HCT116 (cell line): ENCODE results near the gene DENND4B. TPM values are rescaled to one million over a fixed set of nuclear protein-coding genes. Genes with fewer than 3 reads are reported as not detected.

ENCODE experiments used
- ATAC-seq: fragments of 200-7000 bp; cut with Tn5 transposase; 2 replicates; pipeline ENCODE4 v1.9.1; 2020; ENCODE audit warnings: mild to moderate bottlenecking, moderate library complexity
- BruUV-seq: library from RNA; stranded (reverse); fragments of 400-500 nt; replicated peaks from 2 replicates; lab custom pipeline; 2021; lab: Mats Ljungman, UMichigan
- CTCF ChIA-PET: fragments of 300-600 bp; sonication (Branson Sonifier 250); formaldehyde crosslinking; loops from one replicate; lab custom pipeline; 2021; ENCODE audit warnings: antibody characterized with exemption; lab: Charles Lee
- POLR2A ChIA-PET: fragments of 300-600, 350-600 bp; sonication (Branson Sonifier 250); formaldehyde crosslinking; loops from one replicate; lab custom pipeline; 2021; ENCODE audit warnings: antibody characterized with exemption; lab: Charles Lee
- RAD21 ChIA-PET, 2 experiments: fragments of 300-600 bp; sonication (Branson Sonifier 250); formaldehyde crosslinking; loops; one replicate each; lab custom pipeline; 2023; ENCODE audit warnings: low total read pairs in 2 of 2; ENCODE audit not compliant: uncharacterized antibody in 2 of 2, unreplicated experiment in 2 of 2, low non-redundant PET in 1 of 2; lab: Charles Lee
- DNase-seq: peaks from one replicate; pipeline ENCODE4 v3.0.0-alpha.2; 2010; ENCODE audit warnings: low read depth, low spot score
- H2AFZ ChIP-seq: fragments of 200-600 bp; shearing (Covaris generic), sonication (generic); 2 replicates; pipeline ENCODE4 v1.6.1; 2017; ENCODE audit warnings: low read depth, mixed run types, mixed read lengths, antibody characterized with exemption, low read length; ENCODE audit not compliant: poor library complexity, severe bottlenecking
- H3K27ac ChIP-seq: 2 replicates; pipeline ENCODE4 v1.5.1; 2012; ENCODE audit warnings: low read depth, low read length
- H3K27me3 ChIP-seq: fragments of 200-600 bp; sonication (generic); 2 replicates; pipeline ENCODE4 v1.6.1; 2016; ENCODE audit warnings: mixed run types, low read length, mixed read lengths; ENCODE audit not compliant: insufficient read depth
- H3K36me3 ChIP-seq, 2 experiments: fragments of 200-500 bp in 1 of 2; fragments of 200-600 bp in 1 of 2; sonication (Bioruptor generic) in 1 of 2; sonication (generic) in 1 of 2; 2 replicates each; pipeline versions ENCODE4 v1.5.1 to v1.6.1; 2014 to 2016; ENCODE audit warnings: low read length in 2 of 2, inconsistent platforms in 1 of 2, mixed read lengths in 1 of 2, mixed run types in 1 of 2; ENCODE audit not compliant: insufficient read depth in 2 of 2, control insufficient read depth in 1 of 2
- H3K4me1 ChIP-seq, 2 experiments: fragments of 200-600 bp in 1 of 2; sonication (generic) in 1 of 2; 2 replicates each; pipeline versions ENCODE4 v1.5.1 to v1.6.1; 2012 to 2017; ENCODE audit warnings: low read length in 2 of 2, inconsistent platforms in 1 of 2, mild to moderate bottlenecking in 1 of 2, mixed read lengths in 1 of 2, mixed run types in 1 of 2, moderate library complexity in 1 of 2; ENCODE audit not compliant: insufficient read depth in 2 of 2, control insufficient read depth in 1 of 2
- H3K4me2 ChIP-seq: fragments of 200-600 bp; sonication (generic); 2 replicates; pipeline ENCODE4 v1.6.1; 2017; ENCODE audit warnings: mixed run types, low read length, mixed read lengths
- H3K4me3 ChIP-seq, 2 experiments: fragments of 200-600 bp in 1 of 2; sonication (generic) in 1 of 2; replicated peaks in 1 of 2; 2 replicates each; pipeline ENCODE4 v1.5.1; 2011 to 2016; ENCODE audit warnings: low read length in 2 of 2, control low read depth in 1 of 2, low read depth in 1 of 2, mild to moderate bottlenecking in 1 of 2, mixed read lengths in 1 of 2, mixed run types in 1 of 2
- H3K79me2 ChIP-seq: fragments of 200-600 bp; sonication (generic); 2 replicates; pipeline ENCODE4 v1.6.1; 2017; ENCODE audit warnings: mild to moderate bottlenecking, mixed run types, low read length, moderate library complexity, mixed read lengths; ENCODE audit not compliant: insufficient read depth
- H3K9ac ChIP-seq: fragments of 200-600 bp; sonication (generic); 2 replicates; pipeline ENCODE4 v1.6.1; 2016; ENCODE audit warnings: low read length, mixed read lengths
- H3K9me2 ChIP-seq: fragments of 200-600 bp; sonication (generic), shearing (Covaris generic); 2 replicates; pipeline ENCODE4 v1.6.1; 2017; ENCODE audit warnings: mixed run types, mild to moderate bottlenecking, moderate library complexity; ENCODE audit not compliant: insufficient read depth
- H3K9me3 ChIP-seq, 2 experiments: fragments of 200-500 bp in 1 of 2; fragments of 200-600 bp in 1 of 2; sonication (Bioruptor generic) in 1 of 2; sonication (generic) in 1 of 2; 2 replicates each; pipeline ENCODE4 v1.6.1; 2014 to 2017; ENCODE audit warnings: low read length in 2 of 2, mixed read lengths in 2 of 2, inconsistent platforms in 1 of 2, low read depth in 1 of 2, mild to moderate bottlenecking in 1 of 2, mixed run types in 1 of 2, moderate library complexity in 1 of 2; ENCODE audit not compliant: control insufficient read depth in 1 of 2, insufficient read depth in 1 of 2
- H4K20me1 ChIP-seq: fragments of 200-600 bp; sonication (generic), shearing (Covaris generic); 2 replicates; pipeline ENCODE4 v1.6.1; 2017; ENCODE audit warnings: mixed run types, mild to moderate bottlenecking, moderate library complexity; ENCODE audit not compliant: insufficient read depth
- CEBPB ChIP-seq: IDR thresholded peaks from 2 replicates; pipeline ENCODE4 v1.6.1; 2012; ENCODE audit warnings: low read depth
- EGR1 ChIP-seq: IDR thresholded peaks from 2 replicates; pipeline ENCODE4 v1.6.1; 2012; ENCODE audit warnings: low read depth
- ELF1 ChIP-seq: IDR thresholded peaks from 2 replicates; pipeline ENCODE4 v1.6.1; 2012; ENCODE audit warnings: low read depth, borderline replicate concordance
- EZH2 ChIP-seq: fragments of 200-600 bp; sonication (generic); IDR thresholded peaks from 2 replicates; pipeline ENCODE4 v1.6.1; 2017; ENCODE audit warnings: antibody characterized with exemption, mixed run types
- EZH2phosphoT487 ChIP-seq: fragments of 200-600 bp; IDR thresholded peaks from 2 replicates; pipeline ENCODE4 v1.6.1; 2018; ENCODE audit warnings: antibody characterized with exemption, borderline replicate concordance
- RAD21 ChIP-seq: IDR thresholded peaks from 2 replicates; pipeline ENCODE4 v1.6.1; 2012; ENCODE audit warnings: low read depth, mild to moderate bottlenecking
- SP1 ChIP-seq: IDR thresholded peaks from 2 replicates; pipeline ENCODE4 v1.6.1; 2012; ENCODE audit warnings: low read depth
- intact Hi-C: fragments of 100-400 bp; cut with micrococcal nuclease; formaldehyde crosslinking; loops from 2 replicates; pipeline ENCODE4 v1.10.0; 2022
- total RNA-seq: library from RNA; stranded (reverse); gene quantifications from one replicate; pipeline ENCODE4 v1.2.1, GENCODE V29; 2021; ENCODE audit not compliant: unreplicated experiment
- TF ChIP-seq, protein P1 (sequence below), 3 experiments: fragments of 200-600 bp in 1 of 3; sonication (generic) in 1 of 3; IDR thresholded peaks in 2 of 3; conservative IDR thresholded peaks in 1 of 3; 2 replicates each; pipeline ENCODE4 v1.5.1; 2012 to 2017; ENCODE audit warnings: low read depth in 2 of 3, low read length in 2 of 3, antibody characterized with exemption in 1 of 3, borderline replicate concordance in 1 of 3, control low read depth in 1 of 3, mild to moderate bottlenecking in 1 of 3, mixed read lengths in 1 of 3, mixed run types in 1 of 3, moderate library complexity in 1 of 3; ENCODE audit not compliant: insufficient read depth in 1 of 3
- TF ChIP-seq, protein P2 (sequence below): IDR thresholded peaks from 2 replicates; pipeline ENCODE4 v1.6.1; 2012; ENCODE audit warnings: low read depth

Gene DENND4B
- total RNA-seq, 1 experiment from 2014 or later: 70.8 TPM

DNA sequence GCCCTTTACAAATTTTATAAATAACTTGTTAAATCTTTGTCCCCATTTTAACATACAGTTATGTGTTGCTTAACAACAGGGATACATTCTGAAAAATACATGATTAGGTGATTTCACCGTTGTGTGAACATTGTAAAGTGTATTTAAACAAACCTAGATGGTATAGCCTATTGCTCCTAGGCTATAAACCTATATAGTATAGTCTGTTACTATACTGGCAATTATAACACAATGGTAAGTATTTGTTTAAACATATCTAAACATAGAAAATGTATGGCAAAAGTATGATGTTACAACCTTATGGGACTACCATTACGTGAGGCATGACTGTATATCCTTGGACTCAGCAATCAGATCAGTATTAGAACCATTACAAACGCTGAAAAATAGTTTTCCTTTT, 60.4 kb downstream of the DENND4B start:
- H2AFZ ChIP-seq: no peak overlapping the region
- no peak overlapping the region for H3K4me2 ChIP-seq
- H3K4me3 ChIP-seq: no peak overlapping the region
- no peak overlapping the region for H3K27ac ChIP-seq
- H3K27me3 ChIP-seq: no peaks in the 10 kb centered on the region
- no TSS peak for BruUV-seq
- ATAC-seq: no peak
- H3K36me3 ChIP-seq: no peaks in the 10 kb centered on the region
- H3K79me2 ChIP-seq: peaks cover 74% of the 10 kb centered on the region
- no peaks in the 10 kb centered on the region for H3K4me1 ChIP-seq
- H3K9ac ChIP-seq: no peak overlapping the region
- no peak for DNase-seq
- no peaks in the 10 kb centered on the region for H3K9me3 ChIP-seq
- no peaks in the 10 kb centered on the region for H3K9me2 ChIP-seq
- ChIA-PET POLR2A (no interaction called here), CTCF (no interaction called here), RAD21 (no interaction called here)
- no peaks in the 10 kb centered on the region for H4K20me1 ChIP-seq
- intact Hi-C loops: no loop called here
- TF ChIP-seq CEBPB (no peak), EGR1 (no peak)

GRCh38 chr1:153883223-153883622, 63.3 kb downstream of the DENND4B start:
- Histone ChIP-seq H3K4me3 (no peak overlapping the region), H2AFZ (no peak overlapping the region), H3K4me1 (no peaks in the 10 kb centered on the region), H3K9me2 (no peaks in the 10 kb centered on the region), H3K9me3 (no peaks in the 10 kb centered on the region), H3K27me3 (no peaks in the 10 kb centered on the region), H3K27ac (no peak overlapping the region), H4K20me1 (no peaks in the 10 kb centered on the region), H3K4me2 (no peak overlapping the region), H3K79me2 (peaks cover 74% of the 10 kb centered on the region), H3K36me3 (no peaks in the 10 kb centered on the region), H3K9ac (no peak overlapping the region)
- no TSS peak for BruUV-seq
- ChIA-PET POLR2A (no interaction called here), RAD21 (no interaction called here), CTCF (no interaction called here)
- intact Hi-C loops: no loop called here
- no peak for DNase-seq
- ATAC-seq: no peak
- TF ChIP-seq, protein P1, sequence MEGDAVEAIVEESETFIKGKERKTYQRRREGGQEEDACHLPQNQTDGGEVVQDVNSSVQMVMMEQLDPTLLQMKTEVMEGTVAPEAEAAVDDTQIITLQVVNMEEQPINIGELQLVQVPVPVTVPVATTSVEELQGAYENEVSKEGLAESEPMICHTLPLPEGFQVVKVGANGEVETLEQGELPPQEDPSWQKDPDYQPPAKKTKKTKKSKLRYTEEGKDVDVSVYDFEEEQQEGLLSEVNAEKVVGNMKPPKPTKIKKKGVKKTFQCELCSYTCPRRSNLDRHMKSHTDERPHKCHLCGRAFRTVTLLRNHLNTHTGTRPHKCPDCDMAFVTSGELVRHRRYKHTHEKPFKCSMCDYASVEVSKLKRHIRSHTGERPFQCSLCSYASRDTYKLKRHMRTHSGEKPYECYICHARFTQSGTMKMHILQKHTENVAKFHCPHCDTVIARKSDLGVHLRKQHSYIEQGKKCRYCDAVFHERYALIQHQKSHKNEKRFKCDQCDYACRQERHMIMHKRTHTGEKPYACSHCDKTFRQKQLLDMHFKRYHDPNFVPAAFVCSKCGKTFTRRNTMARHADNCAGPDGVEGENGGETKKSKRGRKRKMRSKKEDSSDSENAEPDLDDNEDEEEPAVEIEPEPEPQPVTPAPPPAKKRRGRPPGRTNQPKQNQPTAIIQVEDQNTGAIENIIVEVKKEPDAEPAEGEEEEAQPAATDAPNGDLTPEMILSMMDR (IDR thresholded peaks at IDR 0.05 in 2 of 3, conservative IDR thresholded peaks at IDR 0.05 in 1 of 3; ENCODE audit: borderline replicate concordance in 1 of 3, insufficient read depth in 1 of 3, low read depth in 2 of 3, low read length in 2 of 3): no peak
- TF ChIP-seq RAD21: no peak
- TF ChIP-seq, protein P2, sequence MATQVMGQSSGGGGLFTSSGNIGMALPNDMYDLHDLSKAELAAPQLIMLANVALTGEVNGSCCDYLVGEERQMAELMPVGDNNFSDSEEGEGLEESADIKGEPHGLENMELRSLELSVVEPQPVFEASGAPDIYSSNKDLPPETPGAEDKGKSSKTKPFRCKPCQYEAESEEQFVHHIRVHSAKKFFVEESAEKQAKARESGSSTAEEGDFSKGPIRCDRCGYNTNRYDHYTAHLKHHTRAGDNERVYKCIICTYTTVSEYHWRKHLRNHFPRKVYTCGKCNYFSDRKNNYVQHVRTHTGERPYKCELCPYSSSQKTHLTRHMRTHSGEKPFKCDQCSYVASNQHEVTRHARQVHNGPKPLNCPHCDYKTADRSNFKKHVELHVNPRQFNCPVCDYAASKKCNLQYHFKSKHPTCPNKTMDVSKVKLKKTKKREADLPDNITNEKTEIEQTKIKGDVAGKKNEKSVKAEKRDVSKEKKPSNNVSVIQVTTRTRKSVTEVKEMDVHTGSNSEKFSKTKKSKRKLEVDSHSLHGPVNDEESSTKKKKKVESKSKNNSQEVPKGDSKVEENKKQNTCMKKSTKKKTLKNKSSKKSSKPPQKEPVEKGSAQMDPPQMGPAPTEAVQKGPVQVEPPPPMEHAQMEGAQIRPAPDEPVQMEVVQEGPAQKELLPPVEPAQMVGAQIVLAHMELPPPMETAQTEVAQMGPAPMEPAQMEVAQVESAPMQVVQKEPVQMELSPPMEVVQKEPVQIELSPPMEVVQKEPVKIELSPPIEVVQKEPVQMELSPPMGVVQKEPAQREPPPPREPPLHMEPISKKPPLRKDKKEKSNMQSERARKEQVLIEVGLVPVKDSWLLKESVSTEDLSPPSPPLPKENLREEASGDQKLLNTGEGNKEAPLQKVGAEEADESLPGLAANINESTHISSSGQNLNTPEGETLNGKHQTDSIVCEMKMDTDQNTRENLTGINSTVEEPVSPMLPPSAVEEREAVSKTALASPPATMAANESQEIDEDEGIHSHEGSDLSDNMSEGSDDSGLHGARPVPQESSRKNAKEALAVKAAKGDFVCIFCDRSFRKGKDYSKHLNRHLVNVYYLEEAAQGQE: no peak
- TF ChIP-seq EZH2phosphoT487: no peak
- TF ChIP-seq SP1: no peak
- no peak for TF ChIP-seq ELF1
- TF ChIP-seq EZH2: no peak
- TF ChIP-seq CEBPB: no peak
